ENCODE measurements around the gene TRABD.

Gene TRABD

GRCh38 chr22:50173311-50173982, 12.3 kb upstream of the TRABD start:
- in situ Hi-C loops (cut with HindIII; ENCODE audit: low sequenced_read_pairs): no loop called here

- in situ Hi-C loops (cut with HindIII; ENCODE audit: low sequenced_read_pairs): no loop called here
Measured at GRCh38 chr22:50173983-50174355, 11.7 kb upstream of the TRABD start.

- in situ Hi-C loops (cut with HindIII; ENCODE audit: low sequenced_read_pairs): no loop called here
Measured at GRCh38 chr22:50174382-50175190, 11.1 kb upstream of the TRABD start.

- in situ Hi-C loops (cut with HindIII; ENCODE audit: low sequenced_read_pairs): no loop called here
Measured at GRCh38 chr22:50175191-50175461, 10.6 kb upstream of the TRABD start.

- in situ Hi-C loops (cut with HindIII; ENCODE audit: low sequenced_read_pairs): no loop called here
Measured at GRCh38 chr22:50175921-50176849, 9.5 kb upstream of the TRABD start.

- in situ Hi-C loops (cut with HindIII; ENCODE audit: low sequenced_read_pairs): no loop called here
Measured at GRCh38 chr22:50176850-50177536, 8.7 kb upstream of the TRABD start.

GRCh38 chr22:50177537-50178470, 7.9 kb upstream of the TRABD start:
- in situ Hi-C loops (cut with HindIII; ENCODE audit: low sequenced_read_pairs): no loop called here

- in situ Hi-C loops (cut with HindIII; ENCODE audit: low sequenced_read_pairs): no loop called here
Measured at GRCh38 chr22:50178471-50178864, 7.2 kb upstream of the TRABD start.

GRCh38 chr22:50178871-50179869, 6.5 kb upstream of the TRABD start:
- in situ Hi-C loops (cut with HindIII; ENCODE audit: low sequenced_read_pairs): no loop called here

- in situ Hi-C loops (cut with HindIII; ENCODE audit: low sequenced_read_pairs): no loop called here
Measured at GRCh38 chr22:50179937-50180726, 5.6 kb upstream of the TRABD start.

GRCh38 chr22:50180727-50181521, 4.8 kb upstream of the TRABD start:
- in situ Hi-C loops (cut with HindIII; ENCODE audit: low sequenced_read_pairs): no loop called here

- in situ Hi-C loops (cut with HindIII; ENCODE audit: low sequenced_read_pairs): no loop called here
Measured at GRCh38 chr22:50182176-50183081, 3.3 kb upstream of the TRABD start.

- in situ Hi-C loops (cut with HindIII; ENCODE audit: low sequenced_read_pairs): no loop called here
Measured at GRCh38 chr22:50183141-50183971, 2.4 kb upstream of the TRABD start.

- in situ Hi-C loops (cut with HindIII; ENCODE audit: low sequenced_read_pairs): no loop called here
Measured at GRCh38 chr22:50184004-50184901, 1.5 kb upstream of the TRABD start.
